GM13976 (cell line): ENCODE data around the gene CAMK1D.

Experiments
- DNase-seq: peaks from one replicate; pipeline ENCODE4 v3.0.0; 2012; ENCODE audit warnings: low spot score
- CTCF ChIP-seq: IDR thresholded peaks from 2 replicates; pipeline ENCODE4 v1.5.1; 2012; ENCODE audit warnings: borderline replicate concordance, mild to moderate bottlenecking; ENCODE audit not compliant: insufficient read depth; ENCODE audit errors: extremely low read depth, missing control alignments, control extremely low read depth
- in situ Hi-C: fragments of 300-500 bp; cut with MboI; formaldehyde crosslinking; loops from one replicate; pipeline ENCODE4 v1.12.0; 2022; ENCODE audit warnings: low sequenced_read_pairs, mixed read lengths, inconsistent platforms; ENCODE audit not compliant: unreplicated experiment

The CAMK1D gene

GRCh38 chr10:12561720-12562119, 212.4 kb downstream of the CAMK1D start:
- TF ChIP-seq CTCF, result no peak
- in situ Hi-C loops, result no loop called here
- no peak for DNase-seq

GRCh38 chr10:12563489-12563888, 214.1 kb downstream of the CAMK1D start:
- DNase-seq, result no peak
- in situ Hi-C loops, result no loop called here
- no peak for TF ChIP-seq CTCF

- no peak for DNase-seq
- TF ChIP-seq CTCF, result no peak
- in situ Hi-C loops, result no loop called here
Measured at GRCh38 chr10:12564173-12564572, 214.8 kb downstream of the CAMK1D start.

- in situ Hi-C loops, result no loop called here
- no peak for TF ChIP-seq CTCF
- DNase-seq, result no peak
Measured at GRCh38 chr10:12566161-12567115, 217.1 kb downstream of the CAMK1D start.

GRCh38 chr10:12568391-12569009, 219.2 kb downstream of the CAMK1D start:
- in situ Hi-C loops, result no loop called here

GRCh38 chr10:12572281-12572680, 222.9 kb downstream of the CAMK1D start:
- no peak for DNase-seq
- TF ChIP-seq CTCF, result no peak
- in situ Hi-C loops, result no loop called here

More at GRCh38 chr10:12568391-12569009, 219.2 kb downstream of the CAMK1D start:
- TF ChIP-seq CTCF, result no peak
- no peak for DNase-seq
